Nasal cavity respiratory epithelium epithelial cell of viscerocranial mucosa (primary cell): ENCODE measurements around the gene TUSC1. TPM values are rescaled to one million over a fixed set of nuclear protein-coding genes. Genes with fewer than 3 reads are reported as not detected.

Source experiments
- total RNA-seq: library from RNA; depleted of rRNA; stranded (reverse); fragments of >200 nt; gene quantifications from 2 replicates; pipeline ENCODE4 v1.2.3, GENCODE V29; 2014

The TUSC1 gene
- total RNA-seq: 14.3 and 15.7 TPM in 2 replicates

DNA sequence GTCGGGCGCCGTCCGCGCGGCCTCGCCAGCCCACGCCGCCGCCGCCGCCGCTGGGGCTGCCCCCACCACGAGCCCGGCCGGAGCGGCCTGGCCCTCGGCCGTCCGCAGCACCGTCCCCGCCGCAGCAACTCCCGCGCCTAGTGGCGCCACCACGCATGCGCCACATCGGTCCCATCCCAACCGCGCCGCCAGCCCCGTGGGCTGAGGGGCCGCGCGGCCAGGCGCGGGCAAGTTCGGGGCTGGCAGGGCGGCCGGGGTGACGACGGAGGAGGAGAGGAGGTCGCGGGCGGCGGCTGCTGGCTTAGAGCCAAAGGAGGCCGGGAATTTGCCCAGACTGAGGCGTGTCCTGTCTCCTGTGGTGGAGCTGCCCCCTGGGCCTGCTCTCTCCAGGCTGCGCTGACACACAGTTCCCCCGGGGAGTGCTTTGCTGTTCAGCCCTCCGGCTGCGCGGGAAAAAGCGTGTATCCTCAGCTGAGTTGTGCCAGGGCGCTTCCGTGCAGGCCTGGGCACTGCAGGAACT is at the start of gene TUSC1:
Gene TUSC1 (minus strand): TSS at position 298 of the 520 bp plus-strand sequence. CDS start 132 bp downstream, at position 166.

